H9 (cell line): ENCODE results near the gene S100A8. TPM values are rescaled to one million over a fixed set of nuclear protein-coding genes. Genes with fewer than 3 reads are reported as not detected.

Experiments
- DNase-seq: peaks from one replicate; pipeline ENCODE4 v3.0.0-alpha.2; 2017
- H2AFZ ChIP-seq: one replicate; pipeline ENCODE4 v1.6.1; 2013; ENCODE audit warnings: mild to moderate bottlenecking, low read length, control low read depth, moderate library complexity
- H2AK5ac ChIP-seq: 2 replicates; pipeline ENCODE4 v1.6.1; 2013; ENCODE audit warnings: low read length, control low read depth, mixed read lengths; ENCODE audit not compliant: insufficient read length
- H2BK120ac ChIP-seq: one replicate; pipeline ENCODE4 v1.6.1; 2013; ENCODE audit warnings: low read depth, mild to moderate bottlenecking, low read length, control low read depth, inconsistent platforms; ENCODE audit not compliant: poor library complexity, severe bottlenecking
- H2BK12ac ChIP-seq: 2 replicates; pipeline ENCODE4 v1.6.1; 2013; ENCODE audit warnings: low read length, control low read depth, mixed read lengths, low read depth; ENCODE audit not compliant: insufficient read length
- H2BK15ac ChIP-seq: 2 replicates; pipeline ENCODE4 v1.6.1; 2013; ENCODE audit warnings: low read depth, low read length, control low read depth
- H2BK20ac ChIP-seq: one replicate; pipeline ENCODE4 v1.6.1; 2013; ENCODE audit warnings: low read depth, mild to moderate bottlenecking, low read length, control low read depth, inconsistent platforms; ENCODE audit not compliant: poor library complexity, severe bottlenecking
- H2BK5ac ChIP-seq: 2 replicates; pipeline ENCODE4 v1.6.1; 2013; ENCODE audit warnings: low read length, control low read depth, mixed read lengths; ENCODE audit not compliant: insufficient read length
- H3K14ac ChIP-seq: 2 replicates; pipeline ENCODE4 v1.6.1; 2013; ENCODE audit warnings: low read length, control low read depth; ENCODE audit not compliant: insufficient read depth
- H3K18ac ChIP-seq: 2 replicates; pipeline ENCODE4 v1.6.1; 2013; ENCODE audit warnings: low read depth, mild to moderate bottlenecking, mixed read lengths, low read length, control low read depth; ENCODE audit not compliant: insufficient read length
- H3K23ac ChIP-seq: 2 replicates; pipeline ENCODE4 v1.6.1; 2013; ENCODE audit warnings: low read length, control low read depth, mixed read lengths, low read depth; ENCODE audit not compliant: insufficient read length
- H3K23me2 ChIP-seq: 2 replicates; pipeline ENCODE4 v1.6.1; 2013; ENCODE audit warnings: low read depth, mild to moderate bottlenecking, mixed read lengths, low read length, control low read depth; ENCODE audit not compliant: insufficient read length, poor library complexity, severe bottlenecking
- H3K27ac ChIP-seq: 2 replicates; pipeline ENCODE4 v1.5.1; 2013; ENCODE audit warnings: low read length, control low read depth, mixed read lengths, low read depth; ENCODE audit not compliant: insufficient read length
- H3K27me3 ChIP-seq: 2 replicates; pipeline ENCODE4 v1.6.1; 2013; ENCODE audit warnings: low read length, control low read depth, inconsistent platforms; ENCODE audit not compliant: insufficient read depth
- H3K4ac ChIP-seq: 2 replicates; pipeline ENCODE4 v1.6.1; 2013; ENCODE audit warnings: low read depth, mild to moderate bottlenecking, control low read depth, inconsistent platforms, low read length, moderate library complexity
- H3K4me1 ChIP-seq: 2 replicates; pipeline ENCODE4 v1.6.1; 2013; ENCODE audit warnings: low read length, control low read depth, inconsistent platforms; ENCODE audit not compliant: insufficient read depth
- H3K4me2 ChIP-seq: 2 replicates; pipeline ENCODE4 v1.6.1; 2013; ENCODE audit warnings: low read length, control low read depth, mixed read lengths; ENCODE audit not compliant: insufficient read length, insufficient read depth
- H3K56ac ChIP-seq: 2 replicates; pipeline ENCODE4 v1.6.1; 2013; ENCODE audit warnings: low read depth, mild to moderate bottlenecking, mixed read lengths, low read length, control low read depth; ENCODE audit not compliant: insufficient read length
- H3K79me1 ChIP-seq: 2 replicates; pipeline ENCODE4 v1.6.1; 2013; ENCODE audit warnings: low read depth, mild to moderate bottlenecking, moderate library complexity, low read length, control low read depth, inconsistent platforms; ENCODE audit not compliant: insufficient read depth, poor library complexity, severe bottlenecking
- H3K79me2 ChIP-seq: 2 replicates; pipeline ENCODE4 v1.6.1; 2013; ENCODE audit warnings: low read length, control low read depth, inconsistent platforms; ENCODE audit not compliant: insufficient read depth
- H3K9ac ChIP-seq: 2 replicates; pipeline ENCODE4 v1.6.1; 2013; ENCODE audit warnings: low read length, control low read depth, mixed read lengths; ENCODE audit not compliant: insufficient read length; ENCODE audit errors: extremely low read depth
- H3K9me3 ChIP-seq: one replicate; pipeline ENCODE4 v1.6.1; 2013; ENCODE audit warnings: low read depth, low read length, inconsistent platforms; ENCODE audit not compliant: control insufficient read depth
- H3T11ph ChIP-seq: one replicate; pipeline ENCODE4 v1.6.1; 2013; ENCODE audit warnings: mild to moderate bottlenecking, low read length, control low read depth, inconsistent platforms
- H4K20me1 ChIP-seq: one replicate; pipeline ENCODE4 v1.6.1; 2013; ENCODE audit not compliant: control insufficient read depth, insufficient read length, insufficient read depth
- H4K5ac ChIP-seq: 2 replicates; pipeline ENCODE4 v1.6.1; 2013; ENCODE audit warnings: low read depth, mild to moderate bottlenecking, mixed read lengths, low read length, control low read depth; ENCODE audit not compliant: insufficient read length
- H4K8ac ChIP-seq: replicated peaks from 2 replicates; pipeline ENCODE4 v1.6.1; 2013; ENCODE audit warnings: low read length, control low read depth, mixed read lengths, low read depth; ENCODE audit not compliant: insufficient read length
- H4K91ac ChIP-seq: 2 replicates; pipeline ENCODE4 v1.6.1; 2013; ENCODE audit warnings: low read depth, mild to moderate bottlenecking, moderate library complexity, mixed read lengths, low read length, control low read depth; ENCODE audit not compliant: insufficient read length
- H3K27ac Mint-ChIP-seq, 3 experiments: 2 replicates in 2 of 3; 3 replicates in 1 of 3; pipeline ENCODE4 v1.8.0; 2020 to 2021; ENCODE audit warnings: mixed read lengths in 3 of 3, mild to moderate bottlenecking in 1 of 3, moderate library complexity in 1 of 3
- H3K27me3 Mint-ChIP-seq: 2 replicates; pipeline ENCODE4 v1.8.0; 2021; ENCODE audit warnings: low read depth, mild to moderate bottlenecking, moderate library complexity, mixed read lengths
- H3K36me3 Mint-ChIP-seq, 3 experiments: 2 replicates in 2 of 3; 3 replicates in 1 of 3; pipeline ENCODE4 v1.8.0; 2020 to 2021; ENCODE audit warnings: low read depth in 3 of 3, mixed read lengths in 3 of 3; ENCODE audit not compliant: insufficient read depth in 1 of 3
- H3K4me1 Mint-ChIP-seq, 2 experiments: 2 replicates each; pipeline ENCODE4 v1.8.0; 2020; ENCODE audit warnings: mixed read lengths in 2 of 2
- H3K4me3 Mint-ChIP-seq, 2 experiments: 2 replicates in 1 of 2; 3 replicates in 1 of 2; pipeline ENCODE4 v1.8.0; 2020 to 2021; ENCODE audit warnings: mild to moderate bottlenecking in 2 of 2, mixed read lengths in 2 of 2, moderate library complexity in 1 of 2
- H3K9me3 Mint-ChIP-seq, 2 experiments: 2 replicates in 1 of 2; 3 replicates in 1 of 2; pipeline ENCODE4 v1.8.0; 2020; ENCODE audit warnings: mild to moderate bottlenecking in 2 of 2, mixed read lengths in 2 of 2, moderate library complexity in 1 of 2
- CTCF ChIP-seq: fragments of 200-600 bp; sonication (generic); conservative IDR thresholded peaks from 3 replicates; pipeline ENCODE4 v1.8.0; 2021; ENCODE audit warnings: antibody characterized with exemption, mild to moderate bottlenecking
- WGBS: extraction: QIAGEN DNeasy Blood & Tissue Kit; methylation state at CpG from one replicate; pipeline ENCODE4 v1.1.7; 2013; ENCODE audit warnings: missing lambda C conversion rate, low lambda C conversion rate, mixed read lengths; ENCODE audit not compliant: insufficient read length; ENCODE audit errors: extremely low coverage; 5-methylcytosine and 5-hydroxymethylcytosine counted together
- total RNA-seq: library from RNA; stranded (reverse); gene quantifications from 2 replicates; pipeline ENCODE4 v1.2.1, GENCODE V29; 2021

The S100A8 gene
- total RNA-seq, 1 experiment from 2014 or later = not detected

- Histone ChIP-seq H3K9ac (no peak overlapping the region), H4K20me1 (no peaks in the 10 kb centered on the region), H2AK5ac (no peak overlapping the region), H3K27ac (no peak overlapping the region), H3K4ac (no peak overlapping the region), H3K4me1 (no peaks in the 10 kb centered on the region), H2BK12ac (no peak overlapping the region), H3K9me3 (no peaks in the 10 kb centered on the region), H3T11ph (no peak overlapping the region), H3K23me2 (no peaks in the 10 kb centered on the region), H2AFZ (no peak overlapping the region), H2BK120ac (no peak overlapping the region), H3K79me2 (no peaks in the 10 kb centered on the region), H4K8ac (no peak overlapping the region), H3K79me1 (no peaks in the 10 kb centered on the region), H4K5ac (no peak overlapping the region), H2BK5ac (no peak overlapping the region), H3K23ac (no peak overlapping the region), H3K18ac (no peak overlapping the region), H3K14ac (no peak overlapping the region), H3K27me3 (no peaks in the 10 kb centered on the region), H3K56ac (no peak overlapping the region), H2BK15ac (no peak overlapping the region), H2BK20ac (no peak overlapping the region), H3K4me2 (no peak overlapping the region), H4K91ac (no peak overlapping the region)
- H3K9me3 Mint-ChIP-seq = no peaks in the 10 kb centered on the region
- TF ChIP-seq CTCF = no peak
- WGBS = no CpG with 5 or more reads among the region's 14 CpGs
- DNase-seq = no peak
- H3K4me1 Mint-ChIP-seq = peaks cover 0 to 5% of the 10 kb centered on the region in 2 experiments; a peak in 2 of 4 replicates
- H3K36me3 Mint-ChIP-seq = no peaks in the 10 kb centered on the region; a peak in 1 of 7 replicates
- no peak overlapping the region for H3K4me3 Mint-ChIP-seq
- H3K27ac Mint-ChIP-seq = no peak overlapping the region; a peak in 1 of 7 replicates
- H3K27me3 Mint-ChIP-seq = peaks cover 32% of the 10 kb centered on the region
Measured at GRCh38 chr1:153345187-153346076, 45.4 kb downstream of the S100A8 start.
